SK-N-SH (cell line): ENCODE results near the gene MRRF. TPM values are rescaled to one million over a fixed set of nuclear protein-coding genes. Genes with fewer than 3 reads are reported as not detected.

Experiments
- CTCF ChIA-PET: fragments of 300-600, 350-600 bp; formaldehyde crosslinking; extraction: SDS; loops from one replicate; lab custom pipeline; 2021; lab: Yijun Ruan, JAX
- POLR2A ChIA-PET: fragments of 350-600 bp; sonication (Branson Sonifier 250); formaldehyde crosslinking; extraction: SDS; loops from one replicate; lab custom pipeline; 2020; ENCODE audit warnings: antibody characterized with exemption, inconsistent platforms; lab: Yijun Ruan, JAX
- DNase-seq: peaks from one replicate; pipeline ENCODE4 v3.0.0; 2012
- H2AFZ ChIP-seq: fragments of 200-600 bp; sonication (generic); 2 replicates; pipeline ENCODE4 v1.8.1; 2016; ENCODE audit warnings: antibody characterized with exemption, mild to moderate bottlenecking, low read depth
- H3F3A ChIP-seq: fragments of 200-600 bp; sonication (generic); replicated peaks from 2 replicates; pipeline ENCODE3; 2016; ENCODE audit warnings: antibody characterized with exemption, mild to moderate bottlenecking; ENCODE audit not compliant: insufficient read depth
- H3K27ac ChIP-seq, 2 experiments: fragments of 200-500 bp in 1 of 2; fragments of 200-600 bp in 1 of 2; sonication (Bioruptor generic) in 1 of 2; sonication (generic), shearing (Covaris generic) in 1 of 2; 2 replicates each; pipeline versions ENCODE4 v1.5.1 to v1.6.1; 2014 to 2016; ENCODE audit warnings: low read depth in 2 of 2, inconsistent platforms in 1 of 2, low read length in 1 of 2, mild to moderate bottlenecking in 1 of 2, mixed read lengths in 1 of 2
- H3K27me3 ChIP-seq: fragments of 200-600 bp; sonication (generic), shearing (Covaris generic); 2 replicates; pipeline ENCODE4 v1.6.1; 2016; ENCODE audit warnings: mixed run types; ENCODE audit not compliant: insufficient read depth
- H3K36me3 ChIP-seq, 2 experiments: fragments of 200-500 bp in 1 of 2; fragments of 200-600 bp in 1 of 2; sonication (Bioruptor generic) in 1 of 2; sonication (generic) in 1 of 2; replicated peaks in 1 of 2; 2 replicates each; pipeline versions ENCODE3 to v1.5.1; 2014 to 2016; ENCODE audit warnings: low read length in 1 of 2, mild to moderate bottlenecking in 1 of 2; ENCODE audit not compliant: insufficient read depth in 2 of 2, control insufficient read depth in 1 of 2
- H3K4me1 ChIP-seq, 2 experiments: fragments of 200-500 bp in 1 of 2; fragments of 200-600 bp in 1 of 2; sonication (Bioruptor generic) in 1 of 2; sonication (generic), shearing (Covaris generic) in 1 of 2; 2 replicates each; pipeline versions ENCODE4 v1.5.1 to v1.6.1; 2014 to 2016; ENCODE audit warnings: low read depth in 1 of 2, low read length in 1 of 2, mixed run types in 1 of 2; ENCODE audit not compliant: insufficient read depth in 2 of 2, control insufficient read depth in 1 of 2
- H3K4me2 ChIP-seq: fragments of 200-600 bp; sonication (generic), shearing (Covaris generic); 2 replicates; pipeline ENCODE4 v1.6.1; 2017; ENCODE audit warnings: mixed run types
- H3K4me3 ChIP-seq, 2 experiments: fragments of 200-500 bp in 1 of 2; fragments of 200-600 bp in 1 of 2; sonication (Bioruptor generic) in 1 of 2; sonication (generic), shearing (Covaris generic) in 1 of 2; 2 replicates each; pipeline versions ENCODE4 v1.5.1 to v1.8.1; 2014 to 2016; ENCODE audit warnings: low read depth in 2 of 2, inconsistent platforms in 1 of 2, low read length in 1 of 2, mild to moderate bottlenecking in 1 of 2, mixed read lengths in 1 of 2, moderate library complexity in 1 of 2
- H3K79me2 ChIP-seq: fragments of 200-600 bp; sonication (generic); 2 replicates; pipeline ENCODE4 v1.8.1; 2017; ENCODE audit warnings: mild to moderate bottlenecking; ENCODE audit not compliant: insufficient read depth
- H3K9ac ChIP-seq: fragments of 200-600 bp; sonication (generic); 2 replicates; pipeline ENCODE4 v1.6.1; 2017; ENCODE audit warnings: mixed run types
- H3K9me2 ChIP-seq: fragments of 200-600 bp; sonication (generic); 2 replicates; pipeline ENCODE4 v1.6.1; 2017; ENCODE audit warnings: mixed run types
- H3K9me3 ChIP-seq: fragments of 200-600 bp; sonication (generic); 2 replicates; pipeline ENCODE4 v1.6.1; 2017; ENCODE audit warnings: mixed run types, mild to moderate bottlenecking, moderate library complexity
- H4K20me1 ChIP-seq: fragments of 200-600 bp; sonication (generic); 2 replicates; pipeline ENCODE4 v1.6.1; 2017; ENCODE audit warnings: mild to moderate bottlenecking, mixed run types; ENCODE audit not compliant: insufficient read depth
- CHD2 ChIP-seq: fragments of 150-350 bp; IDR thresholded peaks from 2 replicates; pipeline ENCODE4 v1.6.1; 2018; ENCODE audit warnings: low read length; ENCODE audit not compliant: partially characterized antibody
- ELF1 ChIP-seq: IDR thresholded peaks from 2 replicates; pipeline ENCODE4 v1.4.0; 2012
- FOXM1 ChIP-seq: IDR thresholded peaks from 2 replicates; pipeline ENCODE4 v1.4.0; 2012; ENCODE audit warnings: low read depth, mild to moderate bottlenecking
- GABPA ChIP-seq: IDR thresholded peaks from 2 replicates; pipeline ENCODE4 v1.4.0; 2012; ENCODE audit warnings: low read depth, mild to moderate bottlenecking
- GATA2 ChIP-seq: sonication (generic); formaldehyde crosslinking; IDR thresholded peaks from 2 replicates; pipeline ENCODE4 v1.5.0; 2020; ENCODE audit warnings: mild to moderate bottlenecking, missing genetic modification reagents
- JUND ChIP-seq: IDR thresholded peaks from 2 replicates; pipeline ENCODE4 v1.4.0; 2012
- MEF2A ChIP-seq: IDR thresholded peaks from 2 replicates; pipeline ENCODE4 v1.4.0; 2012; ENCODE audit warnings: low read depth, borderline replicate concordance
- NRF1 ChIP-seq: IDR thresholded peaks from 2 replicates; pipeline ENCODE4 v1.6.1; 2012; ENCODE audit warnings: low read depth, mild to moderate bottlenecking, low read length
- POLR2AphosphoS5 ChIP-seq: IDR thresholded peaks from 2 replicates; pipeline ENCODE4 v1.6.1; 2012; ENCODE audit warnings: low read depth, low read length
- RCOR1 ChIP-seq: fragments of 150-350 bp; IDR thresholded peaks from 2 replicates; pipeline ENCODE4 v1.6.1; 2017; ENCODE audit warnings: antibody characterized with exemption, low read length
- RFX5 ChIP-seq: IDR thresholded peaks from 2 replicates; pipeline ENCODE4 v1.6.1; 2012; ENCODE audit warnings: mild to moderate bottlenecking, improper control_type of control experiment, low read length
- RXRA ChIP-seq: IDR thresholded peaks from 2 replicates; pipeline ENCODE4 v1.4.0; 2012; ENCODE audit warnings: low read depth, mild to moderate bottlenecking, borderline replicate concordance
- SIN3A ChIP-seq: IDR thresholded peaks from 2 replicates; pipeline ENCODE4 v1.6.1; 2012; ENCODE audit warnings: low read depth, mild to moderate bottlenecking, low read length, moderate library complexity, borderline replicate concordance
- TCF12 ChIP-seq: IDR thresholded peaks from 2 replicates; pipeline ENCODE4 v1.4.0; 2012
- YY1 ChIP-seq: IDR thresholded peaks from 2 replicates; pipeline ENCODE4 v1.4.0; 2012; ENCODE audit warnings: low read depth, mild to moderate bottlenecking
- WGBS: methylation state at CpG from one replicate; pipeline ENCODE4 v1.1.6; 2017; ENCODE audit warnings: low lambda C conversion rate; 5-methylcytosine and 5-hydroxymethylcytosine counted together
- polyA plus RNA-seq, 3 experiments: library from polyadenylated mRNA; depleted of rRNA; stranded (reverse); fragments of >200 nt; gene quantifications; 2 replicates each; pipeline ENCODE4 v1.2.3, GENCODE V29; 2012
- TF ChIP-seq, protein P1 (sequence below): IDR thresholded peaks from 2 replicates; pipeline ENCODE4 v1.6.1; 2012; ENCODE audit warnings: mild to moderate bottlenecking, low read depth, low read length, moderate library complexity
- TF ChIP-seq, protein P2 (sequence below): IDR thresholded peaks from 2 replicates; pipeline ENCODE4 v1.4.0; 2012; ENCODE audit warnings: low read depth
- TF ChIP-seq, protein P3 (sequence below): IDR thresholded peaks from 2 replicates; pipeline ENCODE4 v1.4.0; 2012; ENCODE audit warnings: low read depth, borderline replicate concordance

MRRF gene
- polyA plus RNA-seq, 1 of the 3 experiments (the other 2 are of a cell fraction), result 35.1 TPM

DNA sequence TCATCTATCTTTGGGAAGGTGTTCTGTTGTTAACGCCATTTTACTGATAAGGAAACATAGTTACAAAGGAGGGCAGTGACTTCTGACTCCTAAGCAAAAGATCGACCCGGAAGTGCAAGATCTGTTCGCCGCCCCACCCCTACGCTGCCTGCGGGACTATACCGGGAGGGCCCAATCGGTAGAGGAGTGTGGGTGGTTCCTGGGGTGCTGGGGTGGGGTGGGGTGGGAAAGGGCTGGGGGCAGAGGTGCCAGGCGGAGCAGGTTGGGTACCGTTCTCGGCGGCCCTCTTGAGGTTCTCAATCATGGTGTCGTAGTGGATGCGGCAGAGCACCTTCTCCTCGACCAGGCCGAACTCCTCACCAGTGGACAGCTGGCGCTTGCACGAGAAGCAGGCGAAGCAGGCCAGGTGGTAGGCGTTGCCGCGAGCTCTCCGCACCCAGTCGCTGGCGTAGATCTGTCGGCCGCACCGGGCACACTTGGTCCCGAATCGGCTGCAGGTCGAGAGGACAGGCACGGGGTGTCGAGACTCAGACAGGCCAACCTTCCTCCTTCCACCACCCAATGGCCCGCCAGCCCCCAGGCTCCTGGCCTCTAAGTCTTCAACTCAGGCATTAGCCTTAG lies 47.8 kb upstream of the MRRF start:
- no peak overlapping the region for H2AFZ ChIP-seq
- no peaks in the 10 kb centered on the region for H3K79me2 ChIP-seq
- DNase-seq, result no peak
- no peak overlapping the region for H3K27ac ChIP-seq
- H3K27me3 ChIP-seq, result peaks cover 94% of the 10 kb centered on the region
- H3K9me3 ChIP-seq, result no peaks in the 10 kb centered on the region
- H3K9me2 ChIP-seq, result no peaks in the 10 kb centered on the region
- TF ChIP-seq NRF1 (no peak), RFX5 (no peak), TCF12 (no peak), SIN3A (no peak), ELF1 (no peak), POLR2AphosphoS5 (no peak), MEF2A (no peak), GABPA (no peak), FOXM1 (no peak), GATA2 (no peak), JUND (no peak), RCOR1 (no peak)
- TF ChIP-seq, protein P1, sequence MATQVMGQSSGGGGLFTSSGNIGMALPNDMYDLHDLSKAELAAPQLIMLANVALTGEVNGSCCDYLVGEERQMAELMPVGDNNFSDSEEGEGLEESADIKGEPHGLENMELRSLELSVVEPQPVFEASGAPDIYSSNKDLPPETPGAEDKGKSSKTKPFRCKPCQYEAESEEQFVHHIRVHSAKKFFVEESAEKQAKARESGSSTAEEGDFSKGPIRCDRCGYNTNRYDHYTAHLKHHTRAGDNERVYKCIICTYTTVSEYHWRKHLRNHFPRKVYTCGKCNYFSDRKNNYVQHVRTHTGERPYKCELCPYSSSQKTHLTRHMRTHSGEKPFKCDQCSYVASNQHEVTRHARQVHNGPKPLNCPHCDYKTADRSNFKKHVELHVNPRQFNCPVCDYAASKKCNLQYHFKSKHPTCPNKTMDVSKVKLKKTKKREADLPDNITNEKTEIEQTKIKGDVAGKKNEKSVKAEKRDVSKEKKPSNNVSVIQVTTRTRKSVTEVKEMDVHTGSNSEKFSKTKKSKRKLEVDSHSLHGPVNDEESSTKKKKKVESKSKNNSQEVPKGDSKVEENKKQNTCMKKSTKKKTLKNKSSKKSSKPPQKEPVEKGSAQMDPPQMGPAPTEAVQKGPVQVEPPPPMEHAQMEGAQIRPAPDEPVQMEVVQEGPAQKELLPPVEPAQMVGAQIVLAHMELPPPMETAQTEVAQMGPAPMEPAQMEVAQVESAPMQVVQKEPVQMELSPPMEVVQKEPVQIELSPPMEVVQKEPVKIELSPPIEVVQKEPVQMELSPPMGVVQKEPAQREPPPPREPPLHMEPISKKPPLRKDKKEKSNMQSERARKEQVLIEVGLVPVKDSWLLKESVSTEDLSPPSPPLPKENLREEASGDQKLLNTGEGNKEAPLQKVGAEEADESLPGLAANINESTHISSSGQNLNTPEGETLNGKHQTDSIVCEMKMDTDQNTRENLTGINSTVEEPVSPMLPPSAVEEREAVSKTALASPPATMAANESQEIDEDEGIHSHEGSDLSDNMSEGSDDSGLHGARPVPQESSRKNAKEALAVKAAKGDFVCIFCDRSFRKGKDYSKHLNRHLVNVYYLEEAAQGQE, result no peak
- no peak overlapping the region for H3K4me2 ChIP-seq
- no peaks in the 10 kb centered on the region for H4K20me1 ChIP-seq
- ChIA-PET CTCF (no interaction called here), POLR2A (no interaction called here)
- no peak overlapping the region for H3K9ac ChIP-seq
- no peaks in the 10 kb centered on the region for H3K36me3 ChIP-seq
- no peak overlapping the region for H3K4me3 ChIP-seq
- WGBS, result 71% methylated on average over 15 of the region's 35 CpGs
- peaks cover 0 to 18% of the 10 kb centered on the region in 2 experiments; a peak in 2 of 4 replicates for H3K4me1 ChIP-seq
- peaks cover 7% of the 10 kb centered on the region for H3F3A ChIP-seq

DNA sequence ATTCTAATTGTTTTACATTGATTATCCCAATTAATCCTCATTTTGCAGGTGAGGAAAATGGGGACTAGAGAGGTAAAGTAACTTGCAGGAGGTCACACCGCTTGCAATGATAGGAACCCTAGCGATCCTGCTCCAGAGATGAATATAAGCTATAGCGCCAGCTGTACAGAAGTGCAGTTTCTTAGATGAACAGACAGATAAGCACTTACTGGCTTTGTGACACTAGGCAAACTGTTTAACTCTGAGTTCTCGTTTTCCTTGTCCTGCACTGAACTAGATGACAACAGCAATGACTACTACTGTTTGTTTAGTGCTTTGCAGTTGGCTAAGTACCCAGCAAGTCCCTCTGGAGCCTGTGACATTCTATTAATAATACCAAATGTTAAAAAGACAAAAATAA lies 47.0 kb upstream of the MRRF start:
- Histone ChIP-seq H3K27me3 (peaks cover 94% of the 10 kb centered on the region), H3K9ac (no peak overlapping the region), H3K4me2 (no peak overlapping the region), H3K9me2 (no peaks in the 10 kb centered on the region), H3K36me3 (no peaks in the 10 kb centered on the region), H3K9me3 (no peaks in the 10 kb centered on the region), H3K4me3 (no peak overlapping the region), H3K27ac (no peak overlapping the region), H3K79me2 (no peaks in the 10 kb centered on the region), H3K4me1 (peaks cover 0 to 18% of the 10 kb centered on the region in 2 experiments; a peak in 2 of 4 replicates), H3F3A (peaks cover 7% of the 10 kb centered on the region), H2AFZ (no peak overlapping the region), H4K20me1 (no peaks in the 10 kb centered on the region)
- 23% methylated on average over 4 of the region's 4 CpGs for WGBS
- TF ChIP-seq, protein P2, sequence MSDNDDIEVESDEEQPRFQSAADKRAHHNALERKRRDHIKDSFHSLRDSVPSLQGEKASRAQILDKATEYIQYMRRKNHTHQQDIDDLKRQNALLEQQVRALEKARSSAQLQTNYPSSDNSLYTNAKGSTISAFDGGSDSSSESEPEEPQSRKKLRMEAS, result no peak
- TF ChIP-seq CHD2 (no peak), TCF12 (no peak), ELF1 (no peak), RXRA (no peak), POLR2AphosphoS5 (no peak), YY1 (no peak)
- TF ChIP-seq, protein P3, sequence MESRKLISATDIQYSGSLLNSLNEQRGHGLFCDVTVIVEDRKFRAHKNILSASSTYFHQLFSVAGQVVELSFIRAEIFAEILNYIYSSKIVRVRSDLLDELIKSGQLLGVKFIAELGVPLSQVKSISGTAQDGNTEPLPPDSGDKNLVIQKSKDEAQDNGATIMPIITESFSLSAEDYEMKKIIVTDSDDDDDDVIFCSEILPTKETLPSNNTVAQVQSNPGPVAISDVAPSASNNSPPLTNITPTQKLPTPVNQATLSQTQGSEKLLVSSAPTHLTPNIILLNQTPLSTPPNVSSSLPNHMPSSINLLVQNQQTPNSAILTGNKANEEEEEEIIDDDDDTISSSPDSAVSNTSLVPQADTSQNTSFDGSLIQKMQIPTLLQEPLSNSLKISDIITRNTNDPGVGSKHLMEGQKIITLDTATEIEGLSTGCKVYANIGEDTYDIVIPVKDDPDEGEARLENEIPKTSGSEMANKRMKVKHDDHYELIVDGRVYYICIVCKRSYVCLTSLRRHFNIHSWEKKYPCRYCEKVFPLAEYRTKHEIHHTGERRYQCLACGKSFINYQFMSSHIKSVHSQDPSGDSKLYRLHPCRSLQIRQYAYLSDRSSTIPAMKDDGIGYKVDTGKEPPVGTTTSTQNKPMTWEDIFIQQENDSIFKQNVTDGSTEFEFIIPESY, result no peak
- TF ChIP-seq, protein P1, result no peak
- CTCF ChIA-PET, result no interaction called here
- POLR2A ChIA-PET, result no interaction called here
- no peak for DNase-seq
